ENCODE measurements around the gene CCDC175. TPM values are rescaled to one million over a fixed set of nuclear protein-coding genes. Genes with fewer than 3 reads are reported as not detected.

Gene CCDC175
- total RNA-seq, 1 experiment from 2014 or later: not detected

- 0 out of 2 replicates have a peak, but pooled peaks cover 2% of the 10 kb centered on the region for H3K27me3 ChIP-seq (ENCODE audit: insufficient read depth, low read depth)
- no peak overlapping the region for H3K4me3 ChIP-seq
- CTCF ChIA-PET: no interaction called here
- no peak overlapping the region for H3K27ac ChIP-seq
- no peak for DNase-seq
- no peaks in the 10 kb centered on the region for H3K79me2 ChIP-seq (ENCODE audit: low read depth)
- H4K20me1 ChIP-seq (ENCODE audit: insufficient read depth): no peaks in the 10 kb centered on the region
- H3K4me1 ChIP-seq (replicated peaks; ENCODE audit: insufficient read depth): no peaks in the 10 kb centered on the region
- H3K4me2 ChIP-seq: no peak overlapping the region
- no TSS peak for BruUV-seq (replicated peaks)
- H3F3A ChIP-seq (ENCODE audit: insufficient read depth, low read depth): no peaks in the 10 kb centered on the region
- H2AFZ ChIP-seq: peak overlapping the region; percentile 33; the same call in 1 of the 2 replicates
- no peaks in the 10 kb centered on the region for H3K9me2 ChIP-seq (ENCODE audit: insufficient read depth)
- no peaks in the 10 kb centered on the region for H3K36me3 ChIP-seq (ENCODE audit: low read depth)
- intact Hi-C loops (cut with micrococcal nuclease; ENCODE audit: unreplicated experiment): no loop called here
- POLR2A ChIA-PET (ENCODE audit: unreplicated experiment): no interaction called here
- no peaks in the 10 kb centered on the region for H3K9me3 ChIP-seq (ENCODE audit: insufficient read depth, low read depth)
- TF ChIP-seq EZH2 (IDR thresholded peaks at IDR 0.05; ENCODE audit: low read depth) (no peak), CTCF (conservative IDR thresholded peaks at IDR 0.05) (no peak)
These were observed 47.4 kb downstream of the CCDC175 start for GRCh38 chr14:59529189-59529588.

GRCh38 chr14:59520224-59520623 lies 56.4 kb downstream of the CCDC175 start:
- DNase-seq: no peak
- no TSS peak for BruUV-seq (replicated peaks)
- ChIA-PET CTCF (no interaction called here), POLR2A (ENCODE audit: unreplicated experiment) (no interaction called here)
- Histone ChIP-seq H3K9me3 (ENCODE audit: insufficient read depth, low read depth) (no peaks in the 10 kb centered on the region), H3K79me2 (ENCODE audit: low read depth) (no peaks in the 10 kb centered on the region), H3K27ac (no peak overlapping the region), H3F3A (ENCODE audit: insufficient read depth, low read depth) (no peaks in the 10 kb centered on the region), H3K4me3 (no peak overlapping the region), H3K36me3 (ENCODE audit: low read depth) (no peaks in the 10 kb centered on the region), H2AFZ (no peak overlapping the region), H3K4me1 (replicated peaks; ENCODE audit: insufficient read depth) (no peaks in the 10 kb centered on the region), H3K27me3 (ENCODE audit: insufficient read depth, low read depth) (no peaks in the 10 kb centered on the region), H3K4me2 (no peak overlapping the region), H4K20me1 (ENCODE audit: insufficient read depth) (no peaks in the 10 kb centered on the region), H3K9me2 (ENCODE audit: insufficient read depth) (no peaks in the 10 kb centered on the region)
- TF ChIP-seq CTCF (conservative IDR thresholded peaks at IDR 0.05): no peak
- intact Hi-C loops (cut with micrococcal nuclease; ENCODE audit: unreplicated experiment): no loop called here

- H4K20me1 ChIP-seq (ENCODE audit: insufficient read depth): no peaks in the 10 kb centered on the region
- H3K4me3 ChIP-seq: no peak overlapping the region
- no peaks in the 10 kb centered on the region for H3K4me1 ChIP-seq (replicated peaks; ENCODE audit: insufficient read depth)
- H3K9me3 ChIP-seq (ENCODE audit: insufficient read depth, low read depth): no peaks in the 10 kb centered on the region
- TF ChIP-seq EZH2 (IDR thresholded peaks at IDR 0.05; ENCODE audit: low read depth) (no peak), CTCF (conservative IDR thresholded peaks at IDR 0.05) (peak; percentile 55)
- no peaks in the 10 kb centered on the region for H3K9me2 ChIP-seq (ENCODE audit: insufficient read depth)
- ChIA-PET POLR2A (ENCODE audit: unreplicated experiment) (no interaction called here), CTCF (no interaction called here)
- H3K79me2 ChIP-seq (ENCODE audit: low read depth): no peaks in the 10 kb centered on the region
- H3K4me2 ChIP-seq: no peak overlapping the region
- H3F3A ChIP-seq (ENCODE audit: insufficient read depth, low read depth): no peaks in the 10 kb centered on the region
- intact Hi-C loops (cut with micrococcal nuclease; ENCODE audit: unreplicated experiment): no loop called here
- no peak overlapping the region for H2AFZ ChIP-seq
- BruUV-seq (replicated peaks): no TSS peak
- H3K27me3 ChIP-seq (ENCODE audit: insufficient read depth, low read depth): no peaks in the 10 kb centered on the region
- H3K36me3 ChIP-seq (ENCODE audit: low read depth): no peaks in the 10 kb centered on the region
- H3K27ac ChIP-seq: no peak overlapping the region
- DNase-seq: no peak
These were observed 64.6 kb downstream of the CCDC175 start for GRCh38 chr14:59511916-59512575.
